ENCODE measurements around the gene PPM1A.
A peak's percentile ranks its signal among the peaks of the same experiment; 100 is the strongest.

The PPM1A gene

DNA sequence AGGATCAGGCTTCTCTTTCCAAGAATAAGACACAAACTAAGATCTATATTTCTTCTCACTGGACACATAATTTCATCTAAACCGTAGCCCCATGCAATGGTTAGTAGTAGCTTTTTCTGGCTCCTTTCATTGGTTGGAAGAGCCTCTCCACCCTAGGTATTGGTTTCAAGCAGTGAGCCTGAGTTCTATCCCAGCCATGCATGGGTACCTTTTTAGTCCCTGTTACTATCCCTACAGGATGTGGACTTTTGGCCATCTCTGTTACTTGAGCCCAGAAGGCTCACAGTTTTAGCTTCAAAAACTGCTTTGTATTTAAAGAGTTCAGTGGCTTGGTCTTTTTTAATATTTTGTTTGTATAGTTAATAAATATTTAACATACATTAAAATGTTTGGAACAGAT is 16.1 kb downstream of the PPM1A start:
- H3K4me3 ChIP-seq (ENCODE audit: low read depth, low read length), result no peak overlapping the region
- TF ChIP-seq, protein P1, sequence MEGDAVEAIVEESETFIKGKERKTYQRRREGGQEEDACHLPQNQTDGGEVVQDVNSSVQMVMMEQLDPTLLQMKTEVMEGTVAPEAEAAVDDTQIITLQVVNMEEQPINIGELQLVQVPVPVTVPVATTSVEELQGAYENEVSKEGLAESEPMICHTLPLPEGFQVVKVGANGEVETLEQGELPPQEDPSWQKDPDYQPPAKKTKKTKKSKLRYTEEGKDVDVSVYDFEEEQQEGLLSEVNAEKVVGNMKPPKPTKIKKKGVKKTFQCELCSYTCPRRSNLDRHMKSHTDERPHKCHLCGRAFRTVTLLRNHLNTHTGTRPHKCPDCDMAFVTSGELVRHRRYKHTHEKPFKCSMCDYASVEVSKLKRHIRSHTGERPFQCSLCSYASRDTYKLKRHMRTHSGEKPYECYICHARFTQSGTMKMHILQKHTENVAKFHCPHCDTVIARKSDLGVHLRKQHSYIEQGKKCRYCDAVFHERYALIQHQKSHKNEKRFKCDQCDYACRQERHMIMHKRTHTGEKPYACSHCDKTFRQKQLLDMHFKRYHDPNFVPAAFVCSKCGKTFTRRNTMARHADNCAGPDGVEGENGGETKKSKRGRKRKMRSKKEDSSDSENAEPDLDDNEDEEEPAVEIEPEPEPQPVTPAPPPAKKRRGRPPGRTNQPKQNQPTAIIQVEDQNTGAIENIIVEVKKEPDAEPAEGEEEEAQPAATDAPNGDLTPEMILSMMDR (IDR thresholded peaks at IDR 0.05; ENCODE audit: low read depth, low read length), result no peak

DNA sequence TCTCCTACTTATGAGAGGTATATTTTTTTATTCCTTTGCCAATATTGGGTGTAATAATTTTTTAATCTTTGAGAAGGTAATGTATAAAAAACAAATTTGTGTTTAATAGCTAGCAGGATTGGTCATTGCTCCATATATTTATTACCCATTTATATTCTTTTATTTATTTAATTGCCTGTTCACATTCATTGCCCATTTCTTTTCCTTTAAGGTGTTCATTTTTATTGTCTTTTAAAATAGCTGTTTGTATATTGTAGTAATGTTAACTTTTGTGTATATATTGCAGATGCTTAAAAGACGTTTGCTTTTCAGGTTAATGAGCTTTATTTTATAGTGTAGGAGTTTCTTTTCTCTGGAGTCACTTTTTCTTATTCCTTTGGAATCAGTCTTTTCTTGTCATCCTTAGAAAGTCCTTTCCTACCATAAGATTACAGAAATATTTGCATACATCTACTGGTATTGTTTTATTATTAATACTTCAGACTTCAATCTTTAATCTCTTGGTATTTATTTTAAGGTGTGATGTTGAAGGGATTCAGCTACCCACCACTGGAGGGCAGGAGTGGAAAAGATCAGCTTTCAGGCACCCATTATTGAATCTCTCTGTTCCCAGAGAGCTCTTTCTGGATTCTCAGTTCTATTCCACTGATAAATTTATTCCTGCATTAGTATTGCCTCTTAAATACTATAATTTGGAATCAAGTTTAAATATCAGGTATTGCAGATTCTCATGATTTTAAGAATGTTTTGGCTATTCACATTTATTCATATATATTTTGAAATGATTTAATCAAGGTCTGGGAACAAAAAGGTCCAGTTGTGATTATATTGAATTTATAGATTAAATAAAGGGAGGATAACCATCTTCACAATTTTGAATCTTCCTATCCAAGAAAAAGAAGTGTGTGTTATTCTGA is 17.3 kb downstream of the PPM1A start:
- H3K4me3 ChIP-seq (ENCODE audit: low read depth, low read length), result no peak overlapping the region

DNA sequence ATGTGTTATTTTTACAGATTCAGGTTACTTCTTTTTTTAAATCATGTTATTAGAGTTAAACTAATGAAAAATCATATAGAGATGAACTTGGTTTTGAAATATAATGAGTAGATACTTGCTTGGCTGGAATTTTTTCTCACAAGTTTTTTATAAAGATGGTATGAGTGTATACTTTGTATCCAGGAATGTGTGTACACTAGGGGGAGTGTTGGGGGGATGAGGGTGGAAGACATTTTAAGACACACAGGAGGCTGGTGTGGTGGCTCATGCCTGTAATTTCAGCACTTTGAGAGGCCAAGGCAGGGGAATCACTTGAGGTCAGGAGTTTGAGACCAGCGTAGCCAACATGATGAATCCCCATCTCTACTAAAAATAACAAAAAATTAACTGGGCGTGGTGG is 23.2 kb downstream of the PPM1A start:
- H3K4me3 ChIP-seq (ENCODE audit: low read depth, low read length), result no peak overlapping the region
- TF ChIP-seq, protein P1 (IDR thresholded peaks at IDR 0.05; ENCODE audit: low read depth, low read length), result no peak

More for the DNA sequence above, 17.3 kb downstream of the PPM1A start:
- TF ChIP-seq, protein P1 (IDR thresholded peaks at IDR 0.05; ENCODE audit: low read depth, low read length), result peak; percentile 34

DNA sequence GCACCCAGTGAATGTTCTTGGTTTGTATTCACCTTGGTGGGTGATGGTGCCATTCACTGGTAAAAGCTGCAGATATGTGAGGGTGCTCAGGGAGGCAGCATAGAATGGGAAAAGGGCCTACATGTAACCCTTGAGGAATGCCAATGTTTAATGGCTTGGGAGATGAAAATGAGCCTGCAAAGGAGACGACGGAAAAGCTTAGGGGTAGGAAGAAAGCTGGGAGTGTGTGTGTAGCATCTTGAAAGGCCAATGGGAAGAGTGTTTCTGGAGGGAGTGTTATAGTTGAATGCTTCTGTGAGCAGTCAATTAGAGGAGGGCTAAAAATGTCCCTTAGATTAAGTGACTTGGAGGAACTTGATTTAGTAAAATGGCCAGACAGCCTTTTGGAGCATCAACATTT is 24.9 kb downstream of the PPM1A start:
- TF ChIP-seq, protein P1 (IDR thresholded peaks at IDR 0.05; ENCODE audit: low read depth, low read length), result no peak
- H3K4me3 ChIP-seq (ENCODE audit: low read depth, low read length), result no peak overlapping the region

DNA sequence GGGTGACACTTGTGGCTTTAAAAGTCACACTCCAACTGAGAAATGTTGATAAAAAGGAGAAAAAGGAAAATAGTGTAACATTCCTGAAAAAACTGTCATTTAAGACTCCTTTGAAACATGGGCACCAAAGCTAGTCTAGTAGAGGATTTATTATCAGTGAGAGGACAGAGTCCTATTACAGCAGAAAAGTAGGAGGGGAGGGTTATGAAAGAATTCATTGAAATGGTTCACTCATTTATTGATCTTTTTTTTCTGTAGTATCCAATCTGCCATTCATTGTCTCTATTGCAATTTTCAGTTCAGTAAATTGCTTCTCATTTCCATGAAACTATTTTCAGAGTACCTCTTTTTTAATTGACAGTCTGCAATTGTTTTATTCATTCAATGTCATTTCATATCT is 25.4 kb downstream of the PPM1A start:
- TF ChIP-seq, protein P1 (IDR thresholded peaks at IDR 0.05; ENCODE audit: low read depth, low read length), result no peak
- no peak overlapping the region for H3K4me3 ChIP-seq (ENCODE audit: low read depth, low read length)

DNA sequence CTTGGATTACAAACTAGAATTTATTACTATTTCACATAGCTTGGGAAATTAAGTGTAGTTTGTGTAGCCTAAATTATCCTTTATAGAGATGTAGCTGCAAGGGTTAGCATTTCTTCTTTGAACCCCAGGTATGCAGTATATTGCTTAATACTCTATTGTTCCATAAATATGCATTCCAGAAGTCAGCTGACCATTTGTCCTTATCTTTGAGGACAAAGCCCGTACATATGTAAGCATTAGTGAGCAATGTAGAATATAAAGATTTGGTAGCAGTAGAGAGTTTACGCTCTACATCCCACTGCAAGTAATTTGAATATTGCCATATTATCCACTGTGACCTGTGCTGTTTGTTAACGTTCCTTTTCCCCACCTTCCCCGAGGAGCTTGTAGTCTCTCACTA is 26.9 kb downstream of the PPM1A start:
- TF ChIP-seq, protein P1 (IDR thresholded peaks at IDR 0.05; ENCODE audit: low read depth, low read length), result no peak
- no peak overlapping the region for H3K4me3 ChIP-seq (ENCODE audit: low read depth, low read length)

DNA sequence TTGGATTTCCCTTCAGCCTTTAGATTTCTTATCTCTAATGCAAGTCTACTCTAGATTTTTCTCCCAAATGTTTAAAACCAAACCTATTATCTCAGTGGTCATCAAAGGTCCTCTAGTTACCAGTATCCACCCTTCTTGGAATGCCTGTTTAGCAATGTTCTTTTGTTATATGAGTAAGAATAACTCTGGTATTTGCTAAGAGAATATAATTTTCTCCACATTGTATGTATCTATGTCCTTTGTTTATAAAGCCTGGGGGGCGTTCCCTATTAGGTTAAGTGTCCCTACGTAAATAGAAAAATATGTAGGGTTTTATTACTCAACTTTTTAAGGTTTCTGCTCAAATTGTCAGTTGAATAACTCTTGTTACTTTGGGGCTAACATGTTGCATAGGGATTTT is 27.3 kb downstream of the PPM1A start:
- no peak overlapping the region for H3K4me3 ChIP-seq (ENCODE audit: low read depth, low read length)
- TF ChIP-seq, protein P1 (IDR thresholded peaks at IDR 0.05; ENCODE audit: low read depth, low read length), result no peak

Measured in WI38 (cell line).